ENCODE data around the gene RAB12.

RAB12 gene

GRCh38 chr18:8629602-8630001 is 20.4 kb downstream of the RAB12 start:
- no peaks in the 10 kb centered on the region for H3K9me3 ChIP-seq
- H3K27me3 ChIP-seq: no peaks in the 10 kb centered on the region
- peaks cover 45% of the 10 kb centered on the region for H3K36me3 ChIP-seq
- H3K27ac ChIP-seq: no peak overlapping the region
- H3K4me1 ChIP-seq (ENCODE audit: control insufficient read depth in 1 of 2, insufficient read depth in 1 of 2, low read depth in 1 of 2, low read length in 1 of 2): no peaks in the 10 kb centered on the region
- TF ChIP-seq CTCF (IDR thresholded peaks at IDR 0.05): no peak
- H3K4me3 ChIP-seq (ENCODE audit: low read depth in 1 of 2, low read length in 1 of 2): no peak overlapping the region

- no peaks in the 10 kb centered on the region for H3K27me3 ChIP-seq
- no peak overlapping the region for H3K4me3 ChIP-seq (ENCODE audit: low read depth in 1 of 2, low read length in 1 of 2)
- no peak overlapping the region for H3K27ac ChIP-seq
- H3K9me3 ChIP-seq: no peaks in the 10 kb centered on the region
- TF ChIP-seq CTCF (IDR thresholded peaks at IDR 0.05): no peak
- peaks cover 45% of the 10 kb centered on the region for H3K36me3 ChIP-seq
- H3K4me1 ChIP-seq (ENCODE audit: control insufficient read depth in 1 of 2, insufficient read depth in 1 of 2, low read depth in 1 of 2, low read length in 1 of 2): no peaks in the 10 kb centered on the region
Observed at GRCh38 chr18:8630546-8630945, 21.3 kb downstream of the RAB12 start.

- no peak overlapping the region for H3K4me3 ChIP-seq (ENCODE audit: low read depth in 1 of 2, low read length in 1 of 2)
- H3K9me3 ChIP-seq: no peaks in the 10 kb centered on the region
- H3K27ac ChIP-seq: no peak overlapping the region
- H3K27me3 ChIP-seq: no peaks in the 10 kb centered on the region
- no peak for TF ChIP-seq CTCF (IDR thresholded peaks at IDR 0.05)
- H3K4me1 ChIP-seq (ENCODE audit: control insufficient read depth in 1 of 2, insufficient read depth in 1 of 2, low read depth in 1 of 2, low read length in 1 of 2): no peaks in the 10 kb centered on the region
- H3K36me3 ChIP-seq: peaks cover 46% of the 10 kb centered on the region
Observed at GRCh38 chr18:8631265-8631664, 22.0 kb downstream of the RAB12 start.

GRCh38 chr18:8632386-8632785 is 23.1 kb downstream of the RAB12 start:
- H3K27ac ChIP-seq: no peak overlapping the region
- no peaks in the 10 kb centered on the region for H3K9me3 ChIP-seq
- no peaks in the 10 kb centered on the region for H3K27me3 ChIP-seq
- H3K4me1 ChIP-seq (ENCODE audit: control insufficient read depth in 1 of 2, insufficient read depth in 1 of 2, low read depth in 1 of 2, low read length in 1 of 2): no peaks in the 10 kb centered on the region
- no peak for TF ChIP-seq CTCF (IDR thresholded peaks at IDR 0.05)
- H3K4me3 ChIP-seq (ENCODE audit: low read depth in 1 of 2, low read length in 1 of 2): no peak overlapping the region
- peaks cover 45% of the 10 kb centered on the region for H3K36me3 ChIP-seq

GRCh38 chr18:8634508-8634907 is 25.3 kb downstream of the RAB12 start:
- TF ChIP-seq CTCF (IDR thresholded peaks at IDR 0.05): no peak
- Histone ChIP-seq H3K36me3 (peaks cover 59% of the 10 kb centered on the region), H3K27ac (no peak overlapping the region)

GRCh38 chr18:8635087-8635486 is 25.9 kb downstream of the RAB12 start:
- no peak overlapping the region for H3K4me3 ChIP-seq (ENCODE audit: low read depth in 1 of 2, low read length in 1 of 2)
- H3K27me3 ChIP-seq: no peaks in the 10 kb centered on the region
- no peak for TF ChIP-seq CTCF (IDR thresholded peaks at IDR 0.05)
- H3K9me3 ChIP-seq: no peaks in the 10 kb centered on the region
- peaks cover 62% of the 10 kb centered on the region for H3K36me3 ChIP-seq
- no peak overlapping the region for H3K27ac ChIP-seq
- no peaks in the 10 kb centered on the region for H3K4me1 ChIP-seq (ENCODE audit: control insufficient read depth in 1 of 2, insufficient read depth in 1 of 2, low read depth in 1 of 2, low read length in 1 of 2)

More at GRCh38 chr18:8634508-8634907, 25.3 kb downstream of the RAB12 start:
- no peak overlapping the region for H3K4me3 ChIP-seq (ENCODE audit: low read depth in 1 of 2, low read length in 1 of 2)
- H3K4me1 ChIP-seq (ENCODE audit: control insufficient read depth in 1 of 2, insufficient read depth in 1 of 2, low read depth in 1 of 2, low read length in 1 of 2): no peaks in the 10 kb centered on the region
- no peaks in the 10 kb centered on the region for H3K9me3 ChIP-seq
- H3K27me3 ChIP-seq: no peaks in the 10 kb centered on the region
